Liver (tissue), 9 donors: ENCODE measurements around the gene DIPK1B. TPM values are rescaled to one million over a fixed set of nuclear protein-coding genes. Genes with fewer than 3 reads are reported as not detected.

Experiments
- DNase-seq: peaks from one replicate; pipeline ENCODE4 v3.0.0-alpha.2; 2017; ENCODE audit warnings: low spot score
- H3K27ac ChIP-seq, 2 donors: one replicate each; pipeline ENCODE4 v1.7.0; 2013; ENCODE audit warnings: inconsistent platforms in 2 of 2, low read length in 2 of 2, control low read depth in 1 of 2, low read depth in 1 of 2, mild to moderate bottlenecking in 1 of 2
- H3K27me3 ChIP-seq, 4 donors: one replicate each; pipeline versions ENCODE4 v1.6.1 to v1.7.0; 2013; ENCODE audit warnings: low read length in 3 of 4, inconsistent platforms in 1 of 4, mild to moderate bottlenecking in 1 of 4, moderate library complexity in 1 of 4; ENCODE audit not compliant: control insufficient read depth in 4 of 4, insufficient read depth in 4 of 4
- H3K36me3 ChIP-seq, 4 donors: one replicate each; pipeline versions ENCODE4 v1.6.1 to v1.7.0; 2013; ENCODE audit warnings: low read length in 3 of 4, mild to moderate bottlenecking in 3 of 4, low read depth in 1 of 4, moderate library complexity in 1 of 4; ENCODE audit not compliant: control insufficient read depth in 4 of 4, insufficient read depth in 3 of 4
- H3K4me1 ChIP-seq, 4 donors: one replicate each; pipeline versions ENCODE4 v1.6.1 to v1.7.0; 2013; ENCODE audit warnings: low read length in 3 of 4, mild to moderate bottlenecking in 3 of 4, moderate library complexity in 1 of 4; ENCODE audit not compliant: control insufficient read depth in 4 of 4, insufficient read depth in 4 of 4
- H3K4me3 ChIP-seq, 3 donors: one replicate each; pipeline versions ENCODE4 v1.6.1 to v1.7.0; 2013; ENCODE audit warnings: low read length in 3 of 3, control low read depth in 1 of 3, low read depth in 1 of 3, mild to moderate bottlenecking in 1 of 3
- H3K9ac ChIP-seq, 2 donors: one replicate each; pipeline ENCODE4 v1.7.0; 2013; ENCODE audit warnings: low read length in 2 of 2, mild to moderate bottlenecking in 2 of 2, moderate library complexity in 2 of 2, control low read depth in 1 of 2, low read depth in 1 of 2
- H3K9me3 ChIP-seq, 4 donors: one replicate each; pipeline versions ENCODE4 v1.6.1 to v1.7.0; 2013; ENCODE audit warnings: low read length in 3 of 4; ENCODE audit not compliant: control insufficient read depth in 4 of 4
- EGR1 ChIP-seq, 2 donors: IDR thresholded peaks; 2 replicates each; pipeline ENCODE4 v1.6.1; 2016 to 2018; ENCODE audit warnings: antibody characterized with exemption in 2 of 2, low read depth in 2 of 2
- FOXA1 ChIP-seq: IDR thresholded peaks from 2 replicates; pipeline ENCODE4 v1.6.1; 2016; ENCODE audit warnings: antibody characterized with exemption
- FOXA2 ChIP-seq: IDR thresholded peaks from 2 replicates; pipeline ENCODE4 v1.6.1; 2016; ENCODE audit warnings: antibody characterized with exemption
- GABPA ChIP-seq, 2 donors: IDR thresholded peaks in 1 of 2; conservative IDR thresholded peaks in 1 of 2; 2 replicates each; pipeline ENCODE4 v1.6.1; 2016; ENCODE audit warnings: antibody characterized with exemption in 2 of 2, mild to moderate bottlenecking in 1 of 2, moderate library complexity in 1 of 2
- HNF4A ChIP-seq, 2 donors: conservative IDR thresholded peaks; 2 replicates each; pipeline ENCODE4 v1.6.1; 2016; ENCODE audit warnings: antibody characterized with exemption in 2 of 2, mild to moderate bottlenecking in 2 of 2
- HNF4G ChIP-seq: IDR thresholded peaks from 2 replicates; pipeline ENCODE4 v1.6.1; 2016; ENCODE audit warnings: antibody characterized with exemption
- JUND ChIP-seq, 2 donors: IDR thresholded peaks; 2 replicates each; pipeline ENCODE4 v1.6.1; 2016; ENCODE audit warnings: antibody characterized with exemption in 2 of 2
- NR2F2 ChIP-seq: IDR thresholded peaks from 2 replicates; pipeline ENCODE4 v1.6.1; 2016; ENCODE audit warnings: antibody characterized with exemption
- RAD21 ChIP-seq, 2 donors: IDR thresholded peaks; 2 replicates each; pipeline ENCODE4 v1.6.1; 2016; ENCODE audit warnings: antibody characterized with exemption in 2 of 2, mild to moderate bottlenecking in 2 of 2
- RXRA ChIP-seq, 2 donors: IDR thresholded peaks; 2 replicates each; pipeline ENCODE4 v1.6.1; 2017 to 2018; ENCODE audit warnings: antibody characterized with exemption in 2 of 2, mild to moderate bottlenecking in 1 of 2
- SP1 ChIP-seq: IDR thresholded peaks from 2 replicates; pipeline ENCODE4 v1.6.1; 2018; ENCODE audit warnings: antibody characterized with exemption, mild to moderate bottlenecking
- TAF1 ChIP-seq: conservative IDR thresholded peaks from 2 replicates; pipeline ENCODE4 v1.6.1; 2016; ENCODE audit warnings: antibody characterized with exemption, mild to moderate bottlenecking
- YY1 ChIP-seq: IDR thresholded peaks from 2 replicates; pipeline ENCODE4 v1.6.1; 2016; ENCODE audit warnings: antibody characterized with exemption, mild to moderate bottlenecking
- WGBS: extraction: QIAGEN DNeasy Blood & Tissue Kit; methylation state at CpG from one replicate; pipeline ENCODE4 v1.1.7; 2013; 5-methylcytosine and 5-hydroxymethylcytosine counted together
- polyA plus RNA-seq, 2 donors: library from polyadenylated mRNA; stranded (reverse) in 1 of 2; unstranded in 1 of 2; fragments of 200-250 nt in 1 of 2; fragments of >200 nt in 1 of 2; fragmentation: Nextera tagmentation in 1 of 2; extraction: Ambion mirVana in 1 of 2; gene quantifications; one replicate each; pipeline versions ENCODE4 v1.2.1 to v1.2.3, GENCODE V29; 2013 to 2015
- total RNA-seq, 2 donors: library from RNA; depleted of rRNA; stranded (reverse); fragments of >200 nt; gene quantifications; one replicate each; pipeline ENCODE4 v1.2.3, GENCODE V29; 2014
- TF ChIP-seq, protein P1 (sequence below): IDR thresholded peaks from 2 replicates; pipeline ENCODE4 v1.6.1; 2016; ENCODE audit warnings: antibody characterized with exemption, mild to moderate bottlenecking
- TF ChIP-seq, protein P2 (sequence below): IDR thresholded peaks from 2 replicates; pipeline ENCODE4 v1.6.1; 2016; ENCODE audit warnings: antibody characterized with exemption
- TF ChIP-seq, protein P3 (sequence below): fragments of 150-350 bp; IDR thresholded peaks from 2 replicates; pipeline ENCODE4 v1.5.1; 2017; ENCODE audit warnings: improper control_type of control experiment, low read depth, low read length; ENCODE audit not compliant: missing input control
- TF ChIP-seq, protein P4 (sequence below): IDR thresholded peaks from 2 replicates; pipeline ENCODE4 v1.6.1; 2016; ENCODE audit warnings: antibody characterized with exemption
- TF ChIP-seq, protein P5 (sequence below): IDR thresholded peaks from 2 replicates; pipeline ENCODE4 v1.6.1; 2016; ENCODE audit warnings: antibody characterized with exemption
- donor health status: healthy.
- donor health status: healthy.
- donor health status: healthy.
- donor health status: healthy.
- donor health status: healthy.

Gene DIPK1B
- total and polyA plus RNA-seq, 4 donors, result 2.3 to 19.7 (median 5.2) TPM

DNA sequence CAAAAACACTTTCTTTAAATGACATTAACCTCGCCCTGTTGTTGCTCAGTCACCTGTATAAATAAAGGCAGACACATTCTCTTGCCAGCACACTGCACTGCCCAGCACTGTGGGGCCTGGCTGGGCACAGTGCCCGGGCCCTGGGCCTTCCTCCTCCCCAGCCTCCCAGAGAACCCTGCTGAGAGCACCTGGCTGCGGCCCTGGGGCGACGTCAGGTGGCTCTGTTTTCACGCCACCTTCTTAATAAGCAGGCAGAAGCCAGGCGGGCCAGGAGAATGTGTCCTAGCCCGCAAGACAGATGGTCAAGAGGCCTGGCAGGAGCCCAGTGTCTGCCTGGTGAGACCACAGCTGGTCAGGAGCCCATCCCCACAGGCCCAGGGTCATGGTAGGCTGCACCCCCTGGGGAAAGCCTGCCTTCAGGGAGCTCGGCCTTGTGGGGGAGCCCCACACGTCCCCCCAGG lies 16.9 kb upstream of the DIPK1B start:
- DNase-seq, result no peak
- H3K9ac ChIP-seq, result peak overlapping the region in 1 of 2 donors; percentile 52
- no peak overlapping the region for H3K4me3 ChIP-seq
- no peaks in the 10 kb centered on the region for H3K9me3 ChIP-seq
- no peak for TF ChIP-seq TAF1
- peak; percentile 48 to 80 for TF ChIP-seq HNF4A (conservative IDR thresholded peaks at IDR 0.05)
- peak; percentile 32 to 47 for TF ChIP-seq RAD21 (IDR thresholded peaks at IDR 0.05)
- peak; percentile 69 to 84 for TF ChIP-seq RXRA (IDR thresholded peaks at IDR 0.05)
- TF ChIP-seq, protein P1, sequence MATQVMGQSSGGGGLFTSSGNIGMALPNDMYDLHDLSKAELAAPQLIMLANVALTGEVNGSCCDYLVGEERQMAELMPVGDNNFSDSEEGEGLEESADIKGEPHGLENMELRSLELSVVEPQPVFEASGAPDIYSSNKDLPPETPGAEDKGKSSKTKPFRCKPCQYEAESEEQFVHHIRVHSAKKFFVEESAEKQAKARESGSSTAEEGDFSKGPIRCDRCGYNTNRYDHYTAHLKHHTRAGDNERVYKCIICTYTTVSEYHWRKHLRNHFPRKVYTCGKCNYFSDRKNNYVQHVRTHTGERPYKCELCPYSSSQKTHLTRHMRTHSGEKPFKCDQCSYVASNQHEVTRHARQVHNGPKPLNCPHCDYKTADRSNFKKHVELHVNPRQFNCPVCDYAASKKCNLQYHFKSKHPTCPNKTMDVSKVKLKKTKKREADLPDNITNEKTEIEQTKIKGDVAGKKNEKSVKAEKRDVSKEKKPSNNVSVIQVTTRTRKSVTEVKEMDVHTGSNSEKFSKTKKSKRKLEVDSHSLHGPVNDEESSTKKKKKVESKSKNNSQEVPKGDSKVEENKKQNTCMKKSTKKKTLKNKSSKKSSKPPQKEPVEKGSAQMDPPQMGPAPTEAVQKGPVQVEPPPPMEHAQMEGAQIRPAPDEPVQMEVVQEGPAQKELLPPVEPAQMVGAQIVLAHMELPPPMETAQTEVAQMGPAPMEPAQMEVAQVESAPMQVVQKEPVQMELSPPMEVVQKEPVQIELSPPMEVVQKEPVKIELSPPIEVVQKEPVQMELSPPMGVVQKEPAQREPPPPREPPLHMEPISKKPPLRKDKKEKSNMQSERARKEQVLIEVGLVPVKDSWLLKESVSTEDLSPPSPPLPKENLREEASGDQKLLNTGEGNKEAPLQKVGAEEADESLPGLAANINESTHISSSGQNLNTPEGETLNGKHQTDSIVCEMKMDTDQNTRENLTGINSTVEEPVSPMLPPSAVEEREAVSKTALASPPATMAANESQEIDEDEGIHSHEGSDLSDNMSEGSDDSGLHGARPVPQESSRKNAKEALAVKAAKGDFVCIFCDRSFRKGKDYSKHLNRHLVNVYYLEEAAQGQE, result no peak
- TF ChIP-seq, protein P2, sequence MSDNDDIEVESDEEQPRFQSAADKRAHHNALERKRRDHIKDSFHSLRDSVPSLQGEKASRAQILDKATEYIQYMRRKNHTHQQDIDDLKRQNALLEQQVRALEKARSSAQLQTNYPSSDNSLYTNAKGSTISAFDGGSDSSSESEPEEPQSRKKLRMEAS, result no peak
- no peak for TF ChIP-seq EGR1 (IDR thresholded peaks at IDR 0.05; ENCODE audit: low read depth in 2 of 2)
- TF ChIP-seq GABPA (IDR thresholded peaks at IDR 0.05 in 1 of 2, conservative IDR thresholded peaks at IDR 0.05 in 1 of 2), result no peak
- TF ChIP-seq, protein P3, sequence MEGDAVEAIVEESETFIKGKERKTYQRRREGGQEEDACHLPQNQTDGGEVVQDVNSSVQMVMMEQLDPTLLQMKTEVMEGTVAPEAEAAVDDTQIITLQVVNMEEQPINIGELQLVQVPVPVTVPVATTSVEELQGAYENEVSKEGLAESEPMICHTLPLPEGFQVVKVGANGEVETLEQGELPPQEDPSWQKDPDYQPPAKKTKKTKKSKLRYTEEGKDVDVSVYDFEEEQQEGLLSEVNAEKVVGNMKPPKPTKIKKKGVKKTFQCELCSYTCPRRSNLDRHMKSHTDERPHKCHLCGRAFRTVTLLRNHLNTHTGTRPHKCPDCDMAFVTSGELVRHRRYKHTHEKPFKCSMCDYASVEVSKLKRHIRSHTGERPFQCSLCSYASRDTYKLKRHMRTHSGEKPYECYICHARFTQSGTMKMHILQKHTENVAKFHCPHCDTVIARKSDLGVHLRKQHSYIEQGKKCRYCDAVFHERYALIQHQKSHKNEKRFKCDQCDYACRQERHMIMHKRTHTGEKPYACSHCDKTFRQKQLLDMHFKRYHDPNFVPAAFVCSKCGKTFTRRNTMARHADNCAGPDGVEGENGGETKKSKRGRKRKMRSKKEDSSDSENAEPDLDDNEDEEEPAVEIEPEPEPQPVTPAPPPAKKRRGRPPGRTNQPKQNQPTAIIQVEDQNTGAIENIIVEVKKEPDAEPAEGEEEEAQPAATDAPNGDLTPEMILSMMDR, result no peak
- TF ChIP-seq FOXA2, result peak; percentile 94
- TF ChIP-seq HNF4G, result no peak
- peak in 1 of 2 donors; percentile 12 for TF ChIP-seq JUND (IDR thresholded peaks at IDR 0.05)
- peak; percentile 91 for TF ChIP-seq FOXA1
- TF ChIP-seq NR2F2, result no peak
- TF ChIP-seq, protein P4, sequence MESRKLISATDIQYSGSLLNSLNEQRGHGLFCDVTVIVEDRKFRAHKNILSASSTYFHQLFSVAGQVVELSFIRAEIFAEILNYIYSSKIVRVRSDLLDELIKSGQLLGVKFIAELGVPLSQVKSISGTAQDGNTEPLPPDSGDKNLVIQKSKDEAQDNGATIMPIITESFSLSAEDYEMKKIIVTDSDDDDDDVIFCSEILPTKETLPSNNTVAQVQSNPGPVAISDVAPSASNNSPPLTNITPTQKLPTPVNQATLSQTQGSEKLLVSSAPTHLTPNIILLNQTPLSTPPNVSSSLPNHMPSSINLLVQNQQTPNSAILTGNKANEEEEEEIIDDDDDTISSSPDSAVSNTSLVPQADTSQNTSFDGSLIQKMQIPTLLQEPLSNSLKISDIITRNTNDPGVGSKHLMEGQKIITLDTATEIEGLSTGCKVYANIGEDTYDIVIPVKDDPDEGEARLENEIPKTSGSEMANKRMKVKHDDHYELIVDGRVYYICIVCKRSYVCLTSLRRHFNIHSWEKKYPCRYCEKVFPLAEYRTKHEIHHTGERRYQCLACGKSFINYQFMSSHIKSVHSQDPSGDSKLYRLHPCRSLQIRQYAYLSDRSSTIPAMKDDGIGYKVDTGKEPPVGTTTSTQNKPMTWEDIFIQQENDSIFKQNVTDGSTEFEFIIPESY, result peak; percentile 32
- peak; percentile 30 for TF ChIP-seq YY1
- peak; percentile 53 for TF ChIP-seq SP1
- TF ChIP-seq, protein P5, sequence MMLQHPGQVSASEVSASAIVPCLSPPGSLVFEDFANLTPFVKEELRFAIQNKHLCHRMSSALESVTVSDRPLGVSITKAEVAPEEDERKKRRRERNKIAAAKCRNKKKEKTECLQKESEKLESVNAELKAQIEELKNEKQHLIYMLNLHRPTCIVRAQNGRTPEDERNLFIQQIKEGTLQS, result no peak
- H3K27ac ChIP-seq, result peak overlapping the region; percentile 61 to 77
- WGBS, result 30% methylated on average over 10 of the region's 10 CpGs
- H3K27me3 ChIP-seq, result no peaks in the 10 kb centered on the region
- no peaks in the 10 kb centered on the region for H3K36me3 ChIP-seq
- peaks cover 28 to 71% (median 63%) of the 10 kb centered on the region in 4 donors for H3K4me1 ChIP-seq
